Measurements from ENCODE around the gene CYBA. TPM values are rescaled to one million over a fixed set of nuclear protein-coding genes. Genes with fewer than 3 reads are reported as not detected.
A peak's percentile ranks its signal among the peaks of the same experiment; 100 is the strongest.

The CYBA gene
- polyA plus RNA-seq, 4 donors, result 61.1 to 320 (median 175) TPM

DNA sequence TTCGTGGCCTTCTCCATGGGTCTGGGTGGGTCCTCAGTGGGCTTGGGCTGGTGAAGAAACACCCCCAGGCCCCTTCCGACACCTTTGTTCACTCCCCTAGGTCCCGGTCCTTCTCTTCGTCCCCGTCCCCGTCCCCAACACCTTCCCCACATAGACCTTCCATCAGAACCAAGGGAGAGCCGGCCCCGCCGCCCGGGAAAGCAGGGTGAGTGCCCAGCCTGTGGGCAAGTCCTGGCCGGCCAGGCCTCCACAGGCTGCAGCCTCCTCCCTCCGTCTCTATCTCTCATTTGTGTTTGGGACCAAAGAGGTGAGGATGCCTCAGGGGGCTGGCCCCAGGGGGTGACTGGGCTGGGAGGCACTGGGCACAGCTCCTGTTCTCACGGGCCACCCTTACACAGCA is 27.0 kb downstream of the CYBA start:
- Histone ChIP-seq H3K4me1 (ENCODE audit: control insufficient read depth in 3 of 3, insufficient read depth in 2 of 3, low read depth in 1 of 3, low read length in 2 of 3) (peaks cover 0 to 1% (median 0%) of the 10 kb centered on the region in 3 donors), H3K9me3 (ENCODE audit: control insufficient read depth in 2 of 2, insufficient read depth in 1 of 2, low read depth in 1 of 2, low read length in 1 of 2) (no peaks in the 10 kb centered on the region), H3K27me3 (ENCODE audit: control insufficient read depth in 3 of 3, insufficient read depth in 3 of 3, low read length in 3 of 3) (no peaks in the 10 kb centered on the region), H3K27ac (ENCODE audit: low read depth in 1 of 3, low read length in 2 of 3) (no peak overlapping the region), H3K4me3 (ENCODE audit: low read depth in 1 of 3, low read length in 3 of 3) (no peak overlapping the region), H3K36me3 (ENCODE audit: control insufficient read depth in 3 of 3, insufficient read depth in 2 of 3, low read depth in 1 of 3, low read length in 3 of 3) (peaks cover 6 to 91% (median 23%) of the 10 kb centered on the region in 3 donors)
- FAIRE-seq, result no peak
- WGBS, 3 donors, result 95 to 97% (median 96%) methylated on average over 13 of the region's 13 CpGs
- no peak for DNase-seq

DNA sequence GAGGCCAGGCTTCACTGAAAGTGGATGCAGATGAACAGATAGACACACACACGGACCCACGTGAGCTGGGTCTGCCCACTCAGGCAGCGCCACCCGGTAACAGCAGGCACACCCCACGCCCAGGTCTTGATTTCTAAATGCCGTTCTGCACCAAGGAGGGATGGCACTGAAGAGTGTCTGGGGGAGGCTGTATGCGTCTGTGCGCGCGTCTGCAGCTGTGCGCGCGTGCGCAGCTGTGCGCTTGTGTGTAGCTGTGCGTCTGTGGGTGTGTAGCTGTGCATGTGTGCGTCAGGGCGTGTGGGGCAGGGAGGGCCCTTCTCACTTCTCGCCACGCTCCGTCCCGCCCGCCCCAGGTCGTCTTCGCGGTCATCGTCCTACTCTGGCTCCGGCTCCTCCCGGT is 28.0 kb downstream of the CYBA start:
- no peak overlapping the region for H3K27ac ChIP-seq (ENCODE audit: low read depth in 1 of 3, low read length in 2 of 3)
- H3K4me1 ChIP-seq (ENCODE audit: control insufficient read depth in 3 of 3, insufficient read depth in 2 of 3, low read depth in 1 of 3, low read length in 2 of 3), result peaks cover 0 to 11% (median 0%) of the 10 kb centered on the region in 3 donors
- FAIRE-seq (no peak), DNase-seq (no peak)
- no peaks in the 10 kb centered on the region for H3K9me3 ChIP-seq (ENCODE audit: control insufficient read depth in 2 of 2, insufficient read depth in 1 of 2, low read depth in 1 of 2, low read length in 1 of 2)
- no peaks in the 10 kb centered on the region for H3K27me3 ChIP-seq (ENCODE audit: control insufficient read depth in 3 of 3, insufficient read depth in 3 of 3, low read length in 3 of 3)
- no peak overlapping the region for H3K4me3 ChIP-seq (ENCODE audit: low read depth in 1 of 3, low read length in 3 of 3)
- H3K36me3 ChIP-seq (ENCODE audit: control insufficient read depth in 3 of 3, insufficient read depth in 2 of 3, low read depth in 1 of 3, low read length in 3 of 3), result peaks cover 6 to 91% (median 17%) of the 10 kb centered on the region in 3 donors
- WGBS, 3 donors, result 96 to 97% (median 97%) methylated on average over 27 to 29 of the region's 29 CpGs

- H3K36me3 ChIP-seq (ENCODE audit: control insufficient read depth in 3 of 3, insufficient read depth in 2 of 3, low read depth in 1 of 3, low read length in 3 of 3), result peaks cover 6 to 89% (median 14%) of the 10 kb centered on the region in 3 donors
- no peaks in the 10 kb centered on the region for H3K9me3 ChIP-seq (ENCODE audit: control insufficient read depth in 2 of 2, insufficient read depth in 1 of 2, low read depth in 1 of 2, low read length in 1 of 2)
- 89 to 94% (median 90%) methylated on average over 19 of the region's 19 CpGs for WGBS, 3 donors
- no peak overlapping the region for H3K27ac ChIP-seq (ENCODE audit: low read depth in 1 of 3, low read length in 2 of 3)
- H3K27me3 ChIP-seq (ENCODE audit: control insufficient read depth in 3 of 3, insufficient read depth in 3 of 3, low read length in 3 of 3), result no peaks in the 10 kb centered on the region
- H3K4me3 ChIP-seq (ENCODE audit: low read depth in 1 of 3, low read length in 3 of 3), result no peak overlapping the region
- H3K4me1 ChIP-seq (ENCODE audit: control insufficient read depth in 3 of 3, insufficient read depth in 2 of 3, low read depth in 1 of 3, low read length in 2 of 3), result peaks cover 0 to 18% (median 0%) of the 10 kb centered on the region in 3 donors
- DNase-seq (no peak), FAIRE-seq (no peak)
Observed at GRCh38 chr16:88622125-88622524, 28.7 kb downstream of the CYBA start.

- H3K36me3 ChIP-seq (ENCODE audit: control insufficient read depth in 3 of 3, insufficient read depth in 2 of 3, low read depth in 1 of 3, low read length in 3 of 3), result peaks cover 6 to 81% (median 14%) of the 10 kb centered on the region in 3 donors
- WGBS, 3 donors, result 67 to 85% (median 69%) methylated on average over 14 of the region's 14 CpGs
- H3K27ac ChIP-seq (ENCODE audit: low read depth in 1 of 3, low read length in 2 of 3), result peak overlapping the region in 1 of 3 donors; percentile 71
- no peak overlapping the region for H3K4me3 ChIP-seq (ENCODE audit: low read depth in 1 of 3, low read length in 3 of 3)
- H3K4me1 ChIP-seq (ENCODE audit: control insufficient read depth in 3 of 3, insufficient read depth in 2 of 3, low read depth in 1 of 3, low read length in 2 of 3), result peaks cover 0 to 35% (median 8%) of the 10 kb centered on the region in 3 donors
- FAIRE-seq (no peak), DNase-seq (peak in 1 of 2 donors; percentile 62)
- H3K9me3 ChIP-seq (ENCODE audit: control insufficient read depth in 2 of 2, insufficient read depth in 1 of 2, low read depth in 1 of 2, low read length in 1 of 2), result no peaks in the 10 kb centered on the region
- no peaks in the 10 kb centered on the region for H3K27me3 ChIP-seq (ENCODE audit: control insufficient read depth in 3 of 3, insufficient read depth in 3 of 3, low read length in 3 of 3)
Observed at GRCh38 chr16:88619859-88620815, 30.7 kb downstream of the CYBA start.

DNA sequence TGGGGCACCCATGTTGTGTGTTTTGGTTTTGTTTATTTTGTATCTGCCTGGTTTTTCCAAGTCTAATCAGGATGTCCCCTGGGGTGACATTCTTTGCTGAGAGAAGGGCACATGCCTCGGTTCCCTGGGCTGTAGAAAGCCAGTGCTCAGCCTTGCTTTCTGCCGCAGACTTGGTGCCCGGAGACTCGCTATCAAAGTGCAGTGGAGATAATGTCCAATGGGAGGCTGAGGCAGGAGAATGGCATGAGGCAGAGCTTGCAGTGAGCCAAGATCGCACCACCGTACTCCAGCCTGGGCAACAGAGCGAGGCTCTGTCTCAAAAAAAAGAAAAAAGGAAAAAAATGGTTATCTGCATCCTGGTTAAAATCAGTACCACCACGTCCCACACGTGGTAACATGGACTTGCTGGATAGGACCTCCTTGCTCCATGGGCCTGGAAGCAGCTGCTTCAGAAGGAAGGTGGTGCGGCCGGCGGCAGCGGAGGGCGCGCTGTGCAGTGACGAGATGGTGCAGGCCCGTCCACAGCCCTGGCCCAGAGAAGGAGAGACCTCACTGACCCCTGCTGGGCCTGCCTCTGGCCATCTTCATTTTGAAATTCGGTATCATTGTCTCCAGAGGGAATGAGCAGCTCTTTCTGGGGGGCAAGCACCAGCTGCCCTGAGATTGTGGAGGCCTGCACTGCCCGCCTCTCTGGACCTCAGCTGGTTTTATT is 31.7 kb downstream of the CYBA start:
- H3K27me3 ChIP-seq (ENCODE audit: control insufficient read depth in 3 of 3, insufficient read depth in 3 of 3, low read length in 3 of 3), result no peaks in the 10 kb centered on the region
- DNase-seq (no peak), FAIRE-seq (no peak)
- H3K36me3 ChIP-seq (ENCODE audit: control insufficient read depth in 3 of 3, insufficient read depth in 2 of 3, low read depth in 1 of 3, low read length in 3 of 3), result peaks cover 3 to 77% (median 12%) of the 10 kb centered on the region in 3 donors
- 92 to 94% (median 93%) methylated on average over 19 of the region's 19 CpGs for WGBS, 3 donors
- H3K4me1 ChIP-seq (ENCODE audit: control insufficient read depth in 3 of 3, insufficient read depth in 2 of 3, low read depth in 1 of 3, low read length in 2 of 3), result peaks cover 0 to 35% (median 8%) of the 10 kb centered on the region in 3 donors
- no peak overlapping the region for H3K4me3 ChIP-seq (ENCODE audit: low read depth in 1 of 3, low read length in 3 of 3)
- peak overlapping the region in 2 of 3 donors; percentile 2 to 71 for H3K27ac ChIP-seq (ENCODE audit: low read depth in 1 of 3, low read length in 2 of 3)
- no peaks in the 10 kb centered on the region for H3K9me3 ChIP-seq (ENCODE audit: control insufficient read depth in 2 of 2, insufficient read depth in 1 of 2, low read depth in 1 of 2, low read length in 1 of 2)

DNA sequence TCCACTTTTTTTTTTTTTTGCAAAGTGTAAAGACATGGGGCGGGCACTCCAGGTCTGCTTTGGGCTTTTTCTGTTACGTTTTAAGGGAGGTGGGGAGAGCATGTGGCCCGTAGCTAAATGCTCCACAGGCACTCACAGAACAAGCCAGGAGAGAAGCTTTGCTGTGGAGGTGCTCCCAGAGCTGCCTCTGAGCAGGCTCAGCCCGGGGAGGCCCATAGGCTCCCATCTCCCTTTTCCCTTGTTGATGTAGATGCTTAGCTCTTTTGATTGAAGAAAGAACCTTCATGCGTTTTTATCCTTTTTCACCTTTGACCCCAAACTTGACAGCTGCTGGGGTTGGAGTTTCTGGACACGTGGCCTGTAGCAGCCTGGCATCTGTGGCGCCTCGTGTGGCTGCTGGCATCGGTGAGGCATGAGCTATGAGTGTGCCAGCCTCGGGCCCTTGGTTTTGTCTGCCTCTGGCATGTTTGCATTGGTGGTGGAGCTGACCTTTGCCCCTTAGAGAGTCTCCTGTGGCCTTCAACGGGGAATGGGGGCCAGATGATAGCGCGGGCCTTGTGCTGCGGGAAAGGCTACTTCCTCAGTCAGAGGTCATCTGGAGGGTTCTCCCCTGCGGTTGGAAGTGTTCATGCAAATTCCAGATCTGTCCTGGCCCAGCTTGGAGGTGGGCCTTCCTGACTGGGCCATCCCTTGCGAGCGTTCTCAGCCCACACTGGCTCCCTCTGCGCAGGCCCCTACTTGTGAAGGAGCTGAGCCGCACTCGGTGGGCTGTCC is 32.5 kb downstream of the CYBA start:
- H3K27ac ChIP-seq (ENCODE audit: low read depth in 1 of 3, low read length in 2 of 3), result peak overlapping the region; percentile 27 to 71 (median 31)
- FAIRE-seq, result no peak
- peak in 1 of 2 donors; percentile 71 for DNase-seq
- no peaks in the 10 kb centered on the region for H3K27me3 ChIP-seq (ENCODE audit: control insufficient read depth in 3 of 3, insufficient read depth in 3 of 3, low read length in 3 of 3)
- no peak overlapping the region for H3K4me3 ChIP-seq (ENCODE audit: low read depth in 1 of 3, low read length in 3 of 3)
- peaks cover 0 to 75% (median 10%) of the 10 kb centered on the region in 3 donors for H3K36me3 ChIP-seq (ENCODE audit: control insufficient read depth in 3 of 3, insufficient read depth in 2 of 3, low read depth in 1 of 3, low read length in 3 of 3)
- H3K9me3 ChIP-seq (ENCODE audit: control insufficient read depth in 2 of 2, insufficient read depth in 1 of 2, low read depth in 1 of 2, low read length in 1 of 2), result no peaks in the 10 kb centered on the region
- 49 to 72% (median 63%) methylated on average over 20 of the region's 20 CpGs for WGBS, 3 donors
- peaks cover 0 to 35% (median 8%) of the 10 kb centered on the region in 3 donors for H3K4me1 ChIP-seq (ENCODE audit: control insufficient read depth in 3 of 3, insufficient read depth in 2 of 3, low read depth in 1 of 3, low read length in 2 of 3)

GRCh38 chr16:88617268-88618031 is 33.4 kb downstream of the CYBA start:
- DNase-seq, result peak; percentile 61 to 92
- Histone ChIP-seq H3K4me1 (ENCODE audit: control insufficient read depth in 3 of 3, insufficient read depth in 2 of 3, low read depth in 1 of 3, low read length in 2 of 3) (peaks cover 0 to 35% (median 8%) of the 10 kb centered on the region in 3 donors), H3K27ac (ENCODE audit: low read depth in 1 of 3, low read length in 2 of 3) (peak overlapping the region; percentile 28 to 93 (median 62)), H3K36me3 (ENCODE audit: control insufficient read depth in 3 of 3, insufficient read depth in 2 of 3, low read depth in 1 of 3, low read length in 3 of 3) (peaks cover 0 to 74% (median 3%) of the 10 kb centered on the region in 3 donors), H3K4me3 (ENCODE audit: low read depth in 1 of 3, low read length in 3 of 3) (no peak overlapping the region), H3K9me3 (ENCODE audit: control insufficient read depth in 2 of 2, insufficient read depth in 1 of 2, low read depth in 1 of 2, low read length in 1 of 2) (no peaks in the 10 kb centered on the region), H3K27me3 (ENCODE audit: control insufficient read depth in 3 of 3, insufficient read depth in 3 of 3, low read length in 3 of 3) (no peaks in the 10 kb centered on the region)
- WGBS, 3 donors, result 32 to 70% (median 57%) methylated on average over 20 of the region's 20 CpGs
- no peak for FAIRE-seq
